Activated CD4-positive, CD25-positive, alpha-beta regulatory T cell treated with anti-CD3 and anti-CD28 coated beads, Interleukin-2, amount 50 U/mL, for 16 hours (primary cell): Measurements from ENCODE around the gene BTBD18.
A peak's percentile ranks its signal among the peaks of the same experiment; 100 is the strongest.

Experiments used
- DNase-seq: peaks from one replicate; pipeline ENCODE4 v3.0.0-alpha.2; 2020; ENCODE audit warnings: low read depth, low spot score

BTBD18 gene

DNA sequence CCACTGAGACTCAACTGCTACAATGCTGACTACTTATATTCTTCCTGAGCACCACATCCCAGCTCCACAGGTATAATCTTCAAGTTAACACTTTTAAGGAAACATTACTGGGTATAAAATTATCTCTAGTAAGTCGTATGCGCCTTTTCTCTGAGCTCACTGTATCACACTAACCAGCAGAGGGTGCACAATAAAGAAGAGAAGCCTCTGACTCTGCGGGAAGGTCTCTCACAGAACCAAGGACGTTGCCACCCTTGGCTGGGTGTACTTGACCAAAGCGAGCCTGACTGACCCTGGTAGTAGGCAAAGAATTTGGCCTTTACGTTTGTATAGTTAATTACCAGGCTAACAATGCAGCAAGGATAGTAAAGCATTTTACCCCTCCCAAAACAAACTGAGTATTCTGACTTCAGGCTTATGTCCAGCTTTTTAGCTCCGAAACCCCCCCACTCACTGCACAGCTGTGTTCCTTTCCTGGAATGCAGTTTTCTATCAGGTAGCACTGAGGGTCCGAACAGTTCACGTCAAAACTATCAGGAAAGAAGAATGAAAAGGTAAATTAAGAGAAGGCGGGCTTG, at the start of gene BTBD18:
Gene BTBD18, minus strand, starts transcription at position 144 of the 578 bp plus-strand sequence. CDS start 631 bp downstream, outside the sequence.
- no peak for DNase-seq

GRCh38 chr11:57801183-57801485, 49.5 kb upstream of the BTBD18 start:
- no peak for DNase-seq

- no peak for DNase-seq
Measured at GRCh38 chr11:57800444-57801182, 49.0 kb upstream of the BTBD18 start.

DNA sequence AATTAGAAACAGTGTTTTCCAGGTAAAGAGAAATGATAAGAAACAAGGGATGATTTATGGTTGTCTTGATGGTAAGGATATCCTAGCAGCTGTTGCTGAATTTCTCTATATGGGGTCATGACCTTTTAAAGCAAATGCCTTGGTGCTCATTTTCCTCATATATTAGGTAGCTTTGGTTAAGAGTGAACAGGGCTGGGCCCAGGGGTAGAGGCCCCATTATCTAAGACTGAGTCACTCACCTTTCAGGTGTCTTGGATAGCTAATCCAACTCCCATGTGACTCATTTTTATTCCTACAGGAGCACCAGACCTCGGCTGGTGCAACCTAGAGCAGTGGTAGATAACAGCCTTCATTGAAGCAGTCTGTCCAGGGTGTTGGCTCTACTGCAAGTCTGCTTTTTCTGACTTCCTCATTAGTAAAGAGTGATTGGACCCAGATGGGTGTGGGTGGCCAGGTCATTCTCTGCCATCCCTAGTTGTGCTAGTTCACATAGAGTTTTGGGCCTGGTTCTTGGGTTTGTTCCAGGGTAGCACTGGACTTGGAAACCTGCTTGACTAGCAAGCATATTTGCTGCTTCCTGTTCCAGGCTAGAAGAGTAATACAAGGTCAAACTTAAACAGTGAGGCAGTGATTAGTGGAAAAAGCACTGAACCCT, 47.4 kb upstream of the BTBD18 start:
- no peak for DNase-seq

- no peak for DNase-seq
Measured at GRCh38 chr11:57793351-57794115, 41.9 kb upstream of the BTBD18 start.

DNA sequence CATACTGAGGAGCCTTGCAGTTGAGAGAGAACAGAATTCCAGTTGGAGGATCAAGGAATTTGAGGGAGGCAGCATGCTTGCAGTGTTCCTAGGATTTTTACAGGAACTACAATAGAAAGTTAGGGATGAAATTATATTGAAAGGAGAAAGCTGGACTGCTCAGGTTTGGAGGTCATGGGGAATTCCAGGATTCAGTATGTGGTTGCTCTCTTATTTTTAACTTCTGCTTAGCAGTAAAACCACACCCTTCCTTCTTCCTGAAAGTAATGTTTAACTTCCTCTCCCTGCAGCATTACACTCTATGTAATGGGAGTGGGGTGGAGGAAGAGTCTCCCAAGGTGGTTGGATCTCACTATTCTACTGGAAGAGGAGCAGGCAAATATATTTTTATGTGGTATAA, 41.3 kb upstream of the BTBD18 start:
- DNase-seq = no peak

- peak; percentile 68 for DNase-seq
Measured at GRCh38 chr11:57792060-57792541, 40.5 kb upstream of the BTBD18 start.

- DNase-seq = no peak
Measured at GRCh38 chr11:57791321-57792059, 39.9 kb upstream of the BTBD18 start.

- DNase-seq = no peak
Measured at GRCh38 chr11:57788703-57789088, 37.1 kb upstream of the BTBD18 start.

- DNase-seq = no peak
Measured at GRCh38 chr11:57787920-57788702, 36.5 kb upstream of the BTBD18 start.

DNA sequence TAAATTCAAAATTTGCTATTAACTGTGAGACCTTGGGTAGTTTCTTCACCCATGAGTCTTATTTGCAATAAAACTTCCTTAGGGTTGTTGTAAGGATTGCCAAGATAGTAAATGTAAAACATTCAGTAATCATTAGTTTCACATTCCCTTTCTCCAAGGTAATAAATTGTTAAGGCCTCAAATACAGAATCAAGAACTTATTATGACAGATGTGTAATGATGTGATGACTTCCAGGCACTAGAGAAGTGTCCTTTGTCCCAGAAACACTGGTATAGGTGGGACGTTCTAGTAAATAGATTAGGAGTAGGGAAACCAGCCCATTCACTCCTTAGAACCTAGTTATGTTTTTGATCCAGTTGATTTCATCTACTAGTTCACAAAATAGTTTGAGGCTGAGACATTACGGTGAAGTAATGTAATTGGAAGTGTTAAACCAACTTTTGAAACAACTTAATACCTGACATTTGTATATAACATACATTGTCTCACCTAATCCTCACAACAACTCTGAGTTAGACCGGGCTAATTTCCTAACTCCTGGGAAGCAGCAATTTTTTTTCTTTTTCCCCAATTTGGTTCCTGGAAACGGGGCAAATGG, 35.5 kb upstream of the BTBD18 start:
- no peak for DNase-seq

DNA sequence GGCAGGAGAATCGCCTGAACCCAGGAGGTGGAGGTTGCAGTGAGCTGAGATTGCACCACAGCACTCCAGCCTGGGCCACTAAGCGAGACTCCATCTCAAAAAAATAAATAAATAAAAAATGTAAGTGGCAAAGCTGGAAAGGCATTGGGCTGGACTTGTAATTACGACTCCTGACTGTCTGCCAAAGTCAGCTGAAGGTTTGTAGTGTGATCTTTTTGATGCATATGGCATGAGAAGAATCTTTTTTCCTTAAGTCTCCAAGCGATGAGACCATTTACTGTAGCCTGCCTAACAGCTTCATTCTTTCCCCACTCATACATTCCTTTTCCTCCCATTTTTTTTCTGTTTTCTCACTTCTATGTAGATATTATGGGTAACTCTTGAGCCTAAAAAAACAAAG, 34.8 kb upstream of the BTBD18 start:
- DNase-seq = no peak

DNA sequence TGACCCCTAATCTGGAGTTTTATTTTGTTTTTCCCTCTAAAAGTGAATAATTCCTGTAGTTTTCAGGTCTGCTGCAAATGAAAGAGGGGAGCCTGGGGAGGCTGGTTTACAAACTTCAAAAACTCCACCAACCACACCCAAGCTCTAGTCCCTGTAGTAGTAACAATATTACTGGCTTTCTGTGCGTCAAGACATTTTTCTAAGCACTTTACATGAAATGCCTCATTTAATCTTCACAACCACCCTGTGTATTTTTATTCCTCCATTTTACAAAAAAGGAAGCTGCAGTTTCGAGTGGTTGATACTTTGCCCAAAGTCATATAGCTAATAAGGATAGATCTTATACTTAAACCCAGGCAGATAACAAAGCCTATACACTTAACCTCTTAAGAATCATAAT, 33.5 kb upstream of the BTBD18 start:
- DNase-seq = no peak

GRCh38 chr11:57781529-57781943, 29.9 kb upstream of the BTBD18 start:
- no peak for DNase-seq

- DNase-seq = no peak
Measured at GRCh38 chr11:57779276-57779675, 27.7 kb upstream of the BTBD18 start.

- DNase-seq = no peak
Measured at GRCh38 chr11:57778318-57779037, 26.9 kb upstream of the BTBD18 start.

DNA sequence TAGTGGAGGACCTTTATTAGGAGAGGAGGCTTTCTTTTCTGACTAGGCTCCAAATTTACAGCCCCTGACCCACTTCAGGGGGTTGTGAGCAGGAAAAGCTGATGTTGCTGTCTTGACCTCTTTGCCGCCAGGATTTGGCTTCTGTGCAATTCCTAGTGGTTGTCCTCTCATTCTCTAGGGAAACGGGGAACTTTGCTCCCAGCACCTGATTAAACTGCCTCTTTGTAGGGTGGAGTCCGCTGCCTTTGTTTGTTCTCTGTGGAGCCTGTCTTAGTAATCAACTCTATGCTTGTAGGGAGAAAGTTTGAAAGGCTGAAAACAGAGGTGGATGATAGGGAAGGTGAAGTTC, 26.3 kb upstream of the BTBD18 start:
- no peak for DNase-seq

DNA sequence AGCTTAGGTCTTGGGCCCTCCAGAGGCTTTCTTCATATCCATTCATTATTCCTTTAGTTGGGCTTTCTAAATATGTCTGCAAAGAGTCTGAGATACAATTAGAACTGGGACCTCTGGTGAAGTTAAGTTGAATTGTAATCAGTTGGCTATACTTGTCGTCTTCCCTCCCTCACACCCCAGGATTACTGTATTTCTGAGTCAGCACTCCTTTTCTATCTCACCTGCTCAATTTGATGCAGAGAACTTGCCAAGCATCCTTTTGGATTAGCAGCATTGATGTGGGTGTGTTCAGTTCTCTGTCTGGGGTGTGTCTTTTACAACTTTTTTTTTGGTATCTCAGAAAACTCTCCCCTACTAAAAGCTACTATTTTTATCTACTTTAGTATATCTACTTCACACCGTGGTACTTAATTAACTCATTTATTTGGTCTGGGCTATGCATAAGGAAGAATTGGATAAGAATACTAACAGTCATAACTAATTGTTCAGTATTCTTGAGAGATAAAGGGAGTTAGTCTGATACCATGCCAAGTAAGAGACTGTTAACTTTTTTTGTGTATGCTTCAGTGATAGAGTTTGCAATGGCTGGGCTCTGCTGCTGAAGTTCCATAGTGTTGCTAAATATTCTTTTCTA, 25.1 kb upstream of the BTBD18 start:
- no peak for DNase-seq

DNA sequence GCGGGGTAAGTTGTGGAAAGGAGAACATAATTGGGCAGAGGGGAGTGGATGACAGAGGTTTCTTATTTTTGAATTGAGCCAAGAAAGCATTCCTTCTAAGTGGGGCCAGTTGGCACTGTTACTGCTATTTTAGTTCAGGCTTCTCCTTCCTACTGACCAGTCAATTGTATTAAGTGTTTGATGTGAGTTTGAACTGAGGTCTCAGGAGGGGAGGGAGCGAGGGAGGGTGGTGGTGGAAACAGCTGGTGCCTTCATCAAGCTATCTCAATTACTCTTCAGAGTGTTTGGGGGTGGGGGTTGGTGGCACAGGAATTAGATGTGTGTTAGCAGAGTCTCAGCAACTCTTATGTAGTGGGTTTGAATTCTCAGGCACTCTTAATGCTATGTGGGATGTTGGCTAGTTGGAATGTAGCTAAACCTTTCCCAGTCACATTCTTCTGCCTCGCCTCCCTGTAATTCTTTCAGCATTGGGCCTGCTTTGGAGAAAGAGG, 24.5 kb upstream of the BTBD18 start:
- DNase-seq = no peak
